IPS DF 6.9 (cell line): ENCODE data around the gene WDCP.
"Not testable (repeated sequence)": the region's sequence is repeated elsewhere in the genome, so short reads cannot be mapped to it uniquely, and the experiment has no call there.

ENCODE experiments used
- DNase-seq: peaks from one replicate; pipeline ENCODE4 v3.0.0-alpha.2; 2013; ENCODE audit warnings: low read depth, low spot score
- H3K27ac ChIP-seq: one replicate; pipeline ENCODE4 v1.5.1; 2013; ENCODE audit warnings: low read length, control low read depth
- H3K27me3 ChIP-seq: 2 replicates; pipeline ENCODE4 v1.6.1; 2013; ENCODE audit warnings: mild to moderate bottlenecking, low read length; ENCODE audit not compliant: control insufficient read depth, insufficient read depth
- H3K36me3 ChIP-seq: 2 replicates; pipeline ENCODE4 v1.6.1; 2013; ENCODE audit warnings: low read length; ENCODE audit not compliant: control insufficient read depth, insufficient read depth
- H3K4me1 ChIP-seq: 2 replicates; pipeline ENCODE4 v1.6.1; 2013; ENCODE audit warnings: low read length; ENCODE audit not compliant: control insufficient read depth, insufficient read depth
- H3K4me3 ChIP-seq: 2 replicates; pipeline ENCODE4 v1.5.1; 2013; ENCODE audit warnings: mild to moderate bottlenecking, low read length
- H3K9me3 ChIP-seq: 2 replicates; pipeline ENCODE4 v1.6.1; 2013; ENCODE audit warnings: low read length, inconsistent platforms; ENCODE audit not compliant: control insufficient read depth, insufficient read depth
- WGBS: extraction: QIAGEN DNeasy Blood & Tissue Kit; methylation state at CpG from one replicate; pipeline ENCODE4 v1.1.7; 2013; ENCODE audit warnings: mixed read lengths, missing lambda C conversion rate; ENCODE audit not compliant: insufficient read length, insufficient coverage; 5-methylcytosine and 5-hydroxymethylcytosine counted together

The WDCP gene

GRCh38 chr2:24014902-24015301 is 32.3 kb downstream of the WDCP start:
- not testable (repeated sequence) for H3K4me1 ChIP-seq, H3K27ac ChIP-seq, H3K36me3 ChIP-seq, H3K4me3 ChIP-seq, H3K27me3 ChIP-seq, H3K9me3 ChIP-seq, DNase-seq
- WGBS = no CpG with 5 or more reads among the region's 6 CpGs

GRCh38 chr2:24012521-24013188 is 34.5 kb downstream of the WDCP start:
- whole genome bisulfite sequencing = no CpG with 5 or more reads among the region's 9 CpGs
- Histone ChIP-seq H3K27me3 (no peaks in the 10 kb centered on the region), H3K9me3 (no peaks in the 10 kb centered on the region), H3K36me3 (no peaks in the 10 kb centered on the region; the same call in 1 of the 2 replicates), H3K27ac (no peak overlapping the region), H3K4me1 (peaks cover 4% of the 10 kb centered on the region), H3K4me3 (no peak overlapping the region)
- no peak for DNase-seq

DNA sequence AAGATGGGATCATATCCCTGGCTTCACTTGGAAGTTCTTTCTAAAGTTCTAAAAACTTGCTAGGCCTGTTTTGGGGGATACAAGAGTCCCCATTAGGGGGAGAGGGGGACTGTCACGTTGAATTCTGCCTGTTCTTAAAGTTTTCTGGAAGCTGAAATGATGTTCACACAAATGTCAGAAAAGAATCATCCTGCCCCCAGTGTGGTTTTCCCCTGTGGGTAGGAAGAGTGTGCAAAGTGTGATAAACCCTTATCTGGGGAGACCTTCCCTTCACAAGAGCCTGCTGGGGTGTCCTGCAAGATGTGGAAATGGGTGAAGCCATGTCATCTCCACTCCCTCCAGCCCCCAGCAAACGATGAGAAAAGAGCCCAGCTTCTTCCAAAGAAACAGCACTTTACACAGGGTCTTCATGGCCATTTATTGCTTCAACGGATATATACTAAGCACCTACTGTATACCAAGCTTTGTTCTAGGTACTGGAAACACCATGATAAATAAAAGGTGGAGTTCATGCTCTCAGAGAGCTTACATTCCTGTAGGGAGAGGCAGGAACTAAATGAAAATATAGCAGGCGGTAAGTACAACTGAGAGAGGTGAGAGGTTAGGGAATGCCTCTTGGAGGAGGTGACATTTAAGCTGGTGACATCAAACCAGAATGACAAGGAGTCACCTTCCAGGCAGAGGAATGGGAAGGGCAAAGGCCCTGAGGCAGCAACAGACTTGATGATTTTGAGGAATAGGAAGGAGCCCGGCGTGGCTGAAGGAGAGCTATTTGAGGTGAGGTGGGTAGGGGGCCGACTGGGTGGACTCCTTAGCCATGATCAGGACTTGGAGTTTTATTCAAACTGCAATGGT is 35.7 kb downstream of the WDCP start:
- H3K27me3 ChIP-seq = no peaks in the 10 kb centered on the region
- no CpG with 5 or more reads among the region's 7 CpGs for WGBS
- no peaks in the 10 kb centered on the region for H3K36me3 ChIP-seq
- peaks cover 4% of the 10 kb centered on the region for H3K4me1 ChIP-seq
- no peak overlapping the region for H3K4me3 ChIP-seq
- DNase-seq = no peak
- H3K9me3 ChIP-seq = no peaks in the 10 kb centered on the region
- H3K27ac ChIP-seq = no peak overlapping the region

- DNase-seq = no peak
- Histone ChIP-seq H3K27ac (no peak overlapping the region), H3K36me3 (no peaks in the 10 kb centered on the region), H3K27me3 (no peaks in the 10 kb centered on the region), H3K4me3 (peak overlapping the region; percentile 46; the same call in 1 of the 2 replicates), H3K9me3 (no peaks in the 10 kb centered on the region), H3K4me1 (peaks cover 4% of the 10 kb centered on the region)
- WGBS = no CpG with 5 or more reads among the region's 37 CpGs
Observed at GRCh38 chr2:24010477-24011249, 36.5 kb downstream of the WDCP start.

- Histone ChIP-seq H3K27ac (no peak within 1 kb of the TSS), H3K9me3 (no peaks in the 10 kb centered on the region), H3K27me3 (no peaks in the 10 kb centered on the region), H3K36me3 (no peaks in the 10 kb centered on the region), H3K4me1 (peaks cover 4% of the 10 kb centered on the region), H3K4me3 (peak within 1 kb of the TSS; percentile 46; the same call in 1 of the 2 replicates)
- no CpG with 5 or more reads among the region's 75 CpGs for WGBS
- DNase-seq = no peak
Observed at GRCh38 chr2:24009680-24010476, 37.3 kb downstream of the WDCP start, which contains the start of gene MFSD2B. MFSD2B (plus strand) TSS chr2:24010085; CDS start chr2:24010097, 12 bp downstream.

DNA sequence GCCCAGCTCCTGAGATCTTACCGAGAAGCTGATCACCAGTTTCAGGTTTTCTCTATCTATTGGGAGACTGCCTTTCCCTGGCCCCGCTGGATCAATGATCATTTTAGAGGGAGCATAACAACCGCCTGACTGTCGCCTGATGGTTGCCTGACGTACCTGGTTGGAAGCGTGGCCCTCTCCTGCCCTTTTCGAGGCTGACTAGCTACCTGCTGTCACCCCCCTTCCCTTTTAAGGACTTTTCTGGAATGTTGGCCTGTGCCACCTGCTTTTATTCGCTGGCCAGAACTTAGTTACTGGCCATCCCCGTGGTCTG is 37.9 kb downstream of the WDCP start:
- peaks cover 4% of the 10 kb centered on the region for H3K4me1 ChIP-seq
- no peak for DNase-seq
- H3K36me3 ChIP-seq = no peaks in the 10 kb centered on the region
- no peak overlapping the region for H3K4me3 ChIP-seq
- no peak overlapping the region for H3K27ac ChIP-seq
- no peaks in the 10 kb centered on the region for H3K27me3 ChIP-seq
- WGBS = no CpG with 5 or more reads among the region's 9 CpGs
- H3K9me3 ChIP-seq = no peaks in the 10 kb centered on the region

DNA sequence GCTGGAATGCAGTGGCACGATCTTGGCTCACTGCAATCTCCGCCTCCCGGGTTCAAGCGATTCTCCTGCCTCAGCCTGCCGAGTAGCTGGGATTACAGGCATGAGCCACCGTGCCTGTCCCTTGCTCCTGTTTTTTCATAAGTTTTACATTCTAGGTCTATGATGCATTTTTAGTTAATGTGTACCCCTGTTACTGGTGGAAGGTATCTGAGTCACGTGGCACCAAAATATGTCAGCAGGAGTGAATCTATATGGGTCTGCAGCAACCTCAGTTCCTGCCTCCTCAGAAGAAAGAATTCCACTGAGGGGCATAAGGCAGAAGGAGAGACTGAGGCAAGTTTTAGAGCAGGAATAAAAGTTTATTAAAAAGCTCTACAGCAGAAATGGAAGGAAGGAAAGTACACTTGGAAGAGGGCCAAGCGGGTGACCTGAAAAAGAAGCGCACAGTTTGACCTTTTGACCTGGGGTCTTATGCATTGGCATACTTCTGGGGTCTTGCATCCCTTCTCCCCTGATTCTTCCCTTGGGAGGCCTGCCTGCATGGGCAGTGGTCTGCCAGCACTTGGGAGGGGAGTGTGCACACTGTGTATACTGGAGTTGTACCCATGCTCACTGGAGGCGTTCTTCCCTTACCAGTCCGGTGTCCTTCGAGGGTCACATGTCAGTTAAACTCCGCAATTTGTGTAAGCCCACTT is 38.4 kb downstream of the WDCP start:
- no CpG with 5 or more reads among the region's 13 CpGs for WGBS
- no peaks in the 10 kb centered on the region for H3K36me3 ChIP-seq
- H3K4me3 ChIP-seq = no peak overlapping the region
- no peaks in the 10 kb centered on the region for H3K27me3 ChIP-seq
- H3K4me1 ChIP-seq = peaks cover 4% of the 10 kb centered on the region
- no peak for DNase-seq
- no peak overlapping the region for H3K27ac ChIP-seq
- no peaks in the 10 kb centered on the region for H3K9me3 ChIP-seq

DNA sequence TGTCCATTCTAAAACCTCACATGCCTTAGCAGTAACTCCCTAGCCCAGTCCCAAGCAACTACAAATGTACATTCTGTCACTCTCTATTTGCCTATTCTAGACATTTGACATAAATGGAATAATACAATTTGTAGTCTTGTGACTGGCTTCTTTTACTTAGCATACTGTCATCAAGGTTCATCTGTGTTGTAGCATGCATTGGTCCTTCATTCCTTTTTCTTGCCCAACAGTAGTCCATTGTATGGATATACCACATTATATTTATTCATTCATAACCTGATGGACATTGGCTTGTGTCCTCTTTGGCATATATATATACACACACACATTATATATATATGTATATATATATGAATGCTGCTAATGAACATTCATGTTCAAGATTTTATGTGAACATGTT is 39.5 kb downstream of the WDCP start:
- peaks cover 4% of the 10 kb centered on the region for H3K4me1 ChIP-seq
- no peak overlapping the region for H3K27ac ChIP-seq
- H3K4me3 ChIP-seq = no peak overlapping the region
- no peaks in the 10 kb centered on the region for H3K36me3 ChIP-seq
- H3K9me3 ChIP-seq = no peaks in the 10 kb centered on the region
- DNase-seq = no peak
- H3K27me3 ChIP-seq = no peaks in the 10 kb centered on the region

- Histone ChIP-seq H3K36me3 (no peaks in the 10 kb centered on the region), H3K27ac (no peak overlapping the region), H3K4me1 (no peaks in the 10 kb centered on the region), H3K4me3 (no peak overlapping the region), H3K27me3 (no peaks in the 10 kb centered on the region), H3K9me3 (no peaks in the 10 kb centered on the region)
- no CpG with 5 or more reads among the region's 1 CpG for WGBS
- no peak for DNase-seq
Observed at GRCh38 chr2:23994567-23994966, 52.6 kb downstream of the WDCP start.
